Mammary epithelial cell (primary cell): ENCODE data around the gene SP5.

ENCODE experiments used
- EZH2 ChIP-seq: IDR thresholded peaks from 2 replicates; pipeline ENCODE4 v1.6.1; 2012; ENCODE audit warnings: low read length, inconsistent platforms, borderline replicate concordance
- TF ChIP-seq, protein P1 (sequence below), 2 donors: IDR thresholded peaks in 1 of 2; conservative IDR thresholded peaks in 1 of 2; 2 replicates each; pipeline ENCODE4 v1.5.1; 2011 to 2012; ENCODE audit warnings: inconsistent platforms in 2 of 2, low read length in 2 of 2, mild to moderate bottlenecking in 2 of 2, control low read depth in 1 of 2, low read depth in 1 of 2; ENCODE audit not compliant: insufficient read depth in 1 of 2; ENCODE audit errors: extremely low read depth in 1 of 2

DNA sequence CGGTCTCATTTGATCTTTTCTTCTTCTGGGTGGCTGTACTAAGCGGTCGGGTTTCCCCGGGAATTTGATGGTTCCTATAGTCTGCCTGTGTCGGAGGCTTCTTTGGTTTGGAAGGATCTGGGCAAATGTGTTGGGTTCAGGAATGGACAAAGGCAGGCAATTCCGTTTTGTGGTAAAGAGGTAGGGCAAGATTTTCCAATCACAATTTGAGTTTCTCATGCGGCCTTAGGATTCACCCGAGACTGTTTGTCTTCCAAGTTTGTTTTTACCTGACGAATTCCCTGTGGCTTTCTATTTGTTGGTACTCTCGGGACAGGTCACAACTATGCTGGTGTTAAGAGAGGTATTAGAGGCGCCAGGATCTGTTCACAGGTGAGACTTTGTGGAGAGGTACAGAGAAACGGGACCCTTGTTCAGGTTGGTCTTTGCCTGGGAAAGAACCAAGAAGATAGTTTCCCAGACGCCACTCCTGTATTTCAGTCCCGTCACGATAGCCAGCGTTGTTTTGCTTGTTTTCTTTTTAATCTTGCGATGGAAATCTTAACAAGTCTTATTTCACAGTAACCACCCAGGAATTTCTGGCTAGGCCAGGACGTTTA is 3.0 kb downstream of the SP5 start:
- TF ChIP-seq, protein P1, sequence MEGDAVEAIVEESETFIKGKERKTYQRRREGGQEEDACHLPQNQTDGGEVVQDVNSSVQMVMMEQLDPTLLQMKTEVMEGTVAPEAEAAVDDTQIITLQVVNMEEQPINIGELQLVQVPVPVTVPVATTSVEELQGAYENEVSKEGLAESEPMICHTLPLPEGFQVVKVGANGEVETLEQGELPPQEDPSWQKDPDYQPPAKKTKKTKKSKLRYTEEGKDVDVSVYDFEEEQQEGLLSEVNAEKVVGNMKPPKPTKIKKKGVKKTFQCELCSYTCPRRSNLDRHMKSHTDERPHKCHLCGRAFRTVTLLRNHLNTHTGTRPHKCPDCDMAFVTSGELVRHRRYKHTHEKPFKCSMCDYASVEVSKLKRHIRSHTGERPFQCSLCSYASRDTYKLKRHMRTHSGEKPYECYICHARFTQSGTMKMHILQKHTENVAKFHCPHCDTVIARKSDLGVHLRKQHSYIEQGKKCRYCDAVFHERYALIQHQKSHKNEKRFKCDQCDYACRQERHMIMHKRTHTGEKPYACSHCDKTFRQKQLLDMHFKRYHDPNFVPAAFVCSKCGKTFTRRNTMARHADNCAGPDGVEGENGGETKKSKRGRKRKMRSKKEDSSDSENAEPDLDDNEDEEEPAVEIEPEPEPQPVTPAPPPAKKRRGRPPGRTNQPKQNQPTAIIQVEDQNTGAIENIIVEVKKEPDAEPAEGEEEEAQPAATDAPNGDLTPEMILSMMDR (conservative IDR thresholded peaks at IDR 0.05 in 1 of 2, IDR thresholded peaks at IDR 0.05 in 1 of 2; ENCODE audit: extremely low read depth in 1 of 2, insufficient read depth in 1 of 2, low read depth in 1 of 2, low read length in 2 of 2): no peak
- TF ChIP-seq EZH2: no peak
